Choroid plexus epithelial cell (primary cell): ENCODE results near the gene GPS1.

ENCODE experiments used
- DNase-seq: peaks from one replicate; pipeline ENCODE4 v3.0.0-alpha.2; 2010; ENCODE audit warnings: low read depth
- H3K4me3 ChIP-seq: 2 replicates; pipeline ENCODE4 v1.5.1; 2011; ENCODE audit warnings: low read depth, mild to moderate bottlenecking, control low read depth, low read length, moderate library complexity
- CTCF ChIP-seq: conservative IDR thresholded peaks from 2 replicates; pipeline ENCODE4 v1.5.1; 2011; ENCODE audit warnings: low read depth, mild to moderate bottlenecking, control low read depth, inconsistent platforms, low read length, moderate library complexity

The GPS1 gene

GRCh38 chr17:82015311-82015971 lies 36.3 kb upstream of the GPS1 start:
- H3K4me3 ChIP-seq: no peak overlapping the region
- DNase-seq: no peak
- no peak for TF ChIP-seq CTCF

GRCh38 chr17:82016061-82016874 lies 35.4 kb upstream of the GPS1 start:
- no peak for TF ChIP-seq CTCF
- DNase-seq: no peak
- H3K4me3 ChIP-seq: no peak overlapping the region

- no peak for DNase-seq
- H3K4me3 ChIP-seq: no peak overlapping the region
- TF ChIP-seq CTCF: no peak
Measured at GRCh38 chr17:82016875-82017459, 34.7 kb upstream of the GPS1 start.

- H3K4me3 ChIP-seq: no peak overlapping the region
- TF ChIP-seq CTCF: no peak
- no peak for DNase-seq
Measured at GRCh38 chr17:82017612-82018151, 34.0 kb upstream of the GPS1 start.

GRCh38 chr17:82018152-82018988 lies 33.3 kb upstream of the GPS1 start:
- no peak for DNase-seq
- no peak for TF ChIP-seq CTCF
- H3K4me3 ChIP-seq: no peak overlapping the region

- no peak for DNase-seq
- no peak for TF ChIP-seq CTCF
- no peak overlapping the region for H3K4me3 ChIP-seq
Measured at GRCh38 chr17:82018989-82019689, 32.6 kb upstream of the GPS1 start.
